ENCODE results near the gene ST6GALNAC3.
A peak's percentile ranks its signal among the peaks of the same experiment; 100 is the strongest.
"Not testable (repeated sequence)": the region's sequence is repeated elsewhere in the genome, so short reads cannot be mapped to it uniquely, and the experiment has no call there.

ST6GALNAC3 gene

GRCh38 chr1:76074321-76075187 lies at the start of gene ST6GALNAC3:
TSS of gene ST6GALNAC3 (plus strand) at chr1:76074746.
- no peak for DNase-seq (ENCODE audit: low read depth)

GRCh38 chr1:76027341-76027740 lies 47.2 kb upstream of the ST6GALNAC3 start:
- no peak for DNase-seq (ENCODE audit: low read depth)

- no peak for DNase-seq (ENCODE audit: low read depth)
Measured at GRCh38 chr1:76029331-76029730, 45.2 kb upstream of the ST6GALNAC3 start.

- no peak for DNase-seq (ENCODE audit: low read depth)
Measured at GRCh38 chr1:76031496-76031895, 43.0 kb upstream of the ST6GALNAC3 start.

- DNase-seq (ENCODE audit: low read depth): no peak
Measured at GRCh38 chr1:76033800-76034475, 40.6 kb upstream of the ST6GALNAC3 start.

- DNase-seq (ENCODE audit: low read depth): no peak
Measured at GRCh38 chr1:76035053-76035452, 39.5 kb upstream of the ST6GALNAC3 start.

GRCh38 chr1:76037324-76037723 lies 37.2 kb upstream of the ST6GALNAC3 start:
- DNase-seq (ENCODE audit: low read depth): no peak

- no peak for DNase-seq (ENCODE audit: low read depth)
Measured at GRCh38 chr1:76038287-76039004, 36.1 kb upstream of the ST6GALNAC3 start.

- DNase-seq (ENCODE audit: low read depth): no peak
Measured at GRCh38 chr1:76046149-76046548, 28.4 kb upstream of the ST6GALNAC3 start.

GRCh38 chr1:76048219-76048618 lies 26.3 kb upstream of the ST6GALNAC3 start:
- DNase-seq (ENCODE audit: low read depth): no peak

- no peak for DNase-seq (ENCODE audit: low read depth)
Measured at GRCh38 chr1:76048926-76049325, 25.6 kb upstream of the ST6GALNAC3 start.

GRCh38 chr1:76049498-76049897 lies 25.0 kb upstream of the ST6GALNAC3 start:
- DNase-seq (ENCODE audit: low read depth): no peak

- not testable (repeated sequence) for DNase-seq (ENCODE audit: low read depth)
Measured at GRCh38 chr1:76050073-76050472, 24.5 kb upstream of the ST6GALNAC3 start.

GRCh38 chr1:76053021-76053420 lies 21.5 kb upstream of the ST6GALNAC3 start:
- DNase-seq (ENCODE audit: low read depth): no peak

- DNase-seq (ENCODE audit: low read depth): no peak
Measured at GRCh38 chr1:76054359-76054758, 20.2 kb upstream of the ST6GALNAC3 start.

GRCh38 chr1:76055987-76056386 lies 18.6 kb upstream of the ST6GALNAC3 start:
- no peak for DNase-seq (ENCODE audit: low read depth)

- DNase-seq (ENCODE audit: low read depth): no peak
Measured at GRCh38 chr1:76059451-76059850, 15.1 kb upstream of the ST6GALNAC3 start.

- no peak for DNase-seq (ENCODE audit: low read depth)
Measured at GRCh38 chr1:76065270-76065669, 9.3 kb upstream of the ST6GALNAC3 start.

GRCh38 chr1:76066394-76066793 lies 8.2 kb upstream of the ST6GALNAC3 start:
- DNase-seq (ENCODE audit: low read depth): peak; percentile 32

- no peak for DNase-seq (ENCODE audit: low read depth)
Measured at GRCh38 chr1:76068542-76068941, 6.0 kb upstream of the ST6GALNAC3 start.

GRCh38 chr1:76068953-76069561 lies 5.5 kb upstream of the ST6GALNAC3 start:
- DNase-seq (ENCODE audit: low read depth): no peak

- no peak for DNase-seq (ENCODE audit: low read depth)
Measured at GRCh38 chr1:76070538-76070937, 4.0 kb upstream of the ST6GALNAC3 start.
